Nucleus accumbens (tissue), 56 donors: ENCODE data around the gene NUDT3.

Experiments
- DNase-seq, 56 donors: peaks; one replicate each; lab custom pipeline; 2025; lab: John Stamatoyannopoulos, UW

Gene NUDT3

GRCh38 chr6:34300332-34300751 is 92.1 kb downstream of the NUDT3 start:
- DNase-seq = peak in 1 of 56 donors; percentile 18

GRCh38 chr6:34298941-34299340 is 93.5 kb downstream of the NUDT3 start:
- no peak for DNase-seq

GRCh38 chr6:34295721-34296120 is 96.7 kb downstream of the NUDT3 start:
- no peak for DNase-seq

GRCh38 chr6:34292954-34293353 is 99.5 kb downstream of the NUDT3 start:
- no peak for DNase-seq

- DNase-seq = no peak
Measured at GRCh38 chr6:34289137-34289536, 103.3 kb downstream of the NUDT3 start.

GRCh38 chr6:34288581-34288980 is 103.9 kb downstream of the NUDT3 start:
- peak in 1 of 56 donors; percentile 3 for DNase-seq

- DNase-seq = peak in 1 of 56 donors; percentile 18
Measured at GRCh38 chr6:34285448-34286164, 106.9 kb downstream of the NUDT3 start.

GRCh38 chr6:34284563-34285447 is 107.7 kb downstream of the NUDT3 start:
- peak in 35 of 56 donors; percentile 5 to 61 (median 26) for DNase-seq

GRCh38 chr6:34281702-34282334 is 110.7 kb downstream of the NUDT3 start:
- no peak for DNase-seq

GRCh38 chr6:34280216-34280615 is 112.3 kb downstream of the NUDT3 start:
- DNase-seq = no peak

- no peak for DNase-seq
Measured at GRCh38 chr6:34278833-34279232, 113.6 kb downstream of the NUDT3 start.

GRCh38 chr6:34277763-34278112 is 114.7 kb downstream of the NUDT3 start:
- no peak for DNase-seq

GRCh38 chr6:34276881-34277762 is 115.3 kb downstream of the NUDT3 start:
- DNase-seq = peak in 1 of 56 donors; percentile 3

GRCh38 chr6:34276191-34276590 is 116.3 kb downstream of the NUDT3 start:
- DNase-seq = no peak

GRCh38 chr6:34275128-34275804 is 117.2 kb downstream of the NUDT3 start:
- no peak for DNase-seq

- no peak for DNase-seq
Measured at GRCh38 chr6:34274129-34274528, 118.3 kb downstream of the NUDT3 start.

GRCh38 chr6:34273242-34273805 is 119.1 kb downstream of the NUDT3 start:
- no peak for DNase-seq

GRCh38 chr6:34272013-34272926 is 120.2 kb downstream of the NUDT3 start:
- peak in 2 of 56 donors; percentile 14 to 19 for DNase-seq
